Measurements from ENCODE around the gene RAB13.

Gene RAB13

GRCh38 chr1:153933955-153934354 is 52.2 kb downstream of the RAB13 start:
- H3K4me1 ChIP-seq (ENCODE audit: control insufficient read depth, low read depth, low read length): no peaks in the 10 kb centered on the region
- no peak overlapping the region for H2BK120ac ChIP-seq (ENCODE audit: low read depth, low read length)
- H3K36me3 ChIP-seq (ENCODE audit: control insufficient read depth, insufficient read depth, low read length): peaks cover 18% of the 10 kb centered on the region
- no peak overlapping the region for H3K4me2 ChIP-seq (ENCODE audit: low read length)
- H4K5ac ChIP-seq (ENCODE audit: low read length): no peak overlapping the region
- H3K56ac ChIP-seq (ENCODE audit: low read length): no peak overlapping the region
- H3K79me2 ChIP-seq (ENCODE audit: control insufficient read depth, insufficient read depth, low read length): no peaks in the 10 kb centered on the region
- DNase-seq: no peak
- H2AK5ac ChIP-seq (ENCODE audit: low read length): no peak overlapping the region
- H3K4ac ChIP-seq (ENCODE audit: low read depth, low read length): no peak overlapping the region
- no peak overlapping the region for H3K4me3 ChIP-seq (ENCODE audit: low read length)
- no peak overlapping the region for H2BK5ac ChIP-seq (ENCODE audit: low read length)
- no peak overlapping the region for H3K18ac ChIP-seq (ENCODE audit: low read length)
- H3K27ac ChIP-seq (ENCODE audit: low read depth, low read length): no peak overlapping the region
- no peaks in the 10 kb centered on the region for H3K79me1 ChIP-seq (ENCODE audit: low read length)
- H4K8ac ChIP-seq (ENCODE audit: low read depth, low read length): no peak overlapping the region
- H3K9ac ChIP-seq (ENCODE audit: low read length): no peak overlapping the region
- H3K27me3 ChIP-seq (ENCODE audit: insufficient read depth, low read length, poor library complexity): no peaks in the 10 kb centered on the region
- H2BK15ac ChIP-seq (replicated peaks; ENCODE audit: low read depth): no peak overlapping the region
- WGBS (ENCODE audit: extremely low coverage, insufficient coverage, low lambda C conversion rate): no CpG with 5 or more reads among the region's 11 CpGs
- no peak overlapping the region for H3K23ac ChIP-seq (ENCODE audit: low read length)

- DNase-seq: no peak
- Histone ChIP-seq H2AK5ac (ENCODE audit: low read length) (no peak overlapping the region), H2BK120ac (ENCODE audit: low read depth, low read length) (no peak overlapping the region), H3K18ac (ENCODE audit: low read length) (no peak overlapping the region), H2BK5ac (ENCODE audit: low read length) (no peak overlapping the region), H3K23ac (ENCODE audit: low read length) (no peak overlapping the region), H3K4me3 (ENCODE audit: low read length) (no peak overlapping the region), H3K4ac (ENCODE audit: low read depth, low read length) (no peak overlapping the region), H3K27me3 (ENCODE audit: insufficient read depth, low read length, poor library complexity) (no peaks in the 10 kb centered on the region), H3K36me3 (ENCODE audit: control insufficient read depth, insufficient read depth, low read length) (peaks cover 18% of the 10 kb centered on the region), H3K79me2 (ENCODE audit: control insufficient read depth, insufficient read depth, low read length) (no peaks in the 10 kb centered on the region), H3K9ac (ENCODE audit: low read length) (no peak overlapping the region), H3K56ac (ENCODE audit: low read length) (no peak overlapping the region), H4K8ac (ENCODE audit: low read depth, low read length) (no peak overlapping the region), H3K27ac (ENCODE audit: low read depth, low read length) (no peak overlapping the region), H2BK15ac (replicated peaks; ENCODE audit: low read depth) (no peak overlapping the region), H3K79me1 (ENCODE audit: low read length) (no peaks in the 10 kb centered on the region), H4K5ac (ENCODE audit: low read length) (no peak overlapping the region), H3K4me2 (ENCODE audit: low read length) (no peak overlapping the region), H3K4me1 (ENCODE audit: control insufficient read depth, low read depth, low read length) (no peaks in the 10 kb centered on the region)
- WGBS (ENCODE audit: extremely low coverage, insufficient coverage, low lambda C conversion rate): no CpG with 5 or more reads among the region's 14 CpGs
Measured at GRCh38 chr1:153933430-153933829, 52.7 kb downstream of the RAB13 start.

GRCh38 chr1:153932156-153933131 is 53.7 kb downstream of the RAB13 start:
- H2BK15ac ChIP-seq (replicated peaks; ENCODE audit: low read depth): no peak overlapping the region
- no peak overlapping the region for H4K5ac ChIP-seq (ENCODE audit: low read length)
- no peak overlapping the region for H3K18ac ChIP-seq (ENCODE audit: low read length)
- H2BK120ac ChIP-seq (ENCODE audit: low read depth, low read length): no peak overlapping the region
- no peaks in the 10 kb centered on the region for H3K4me1 ChIP-seq (ENCODE audit: control insufficient read depth, low read depth, low read length)
- no peak overlapping the region for H2BK5ac ChIP-seq (ENCODE audit: low read length)
- no peak overlapping the region for H2AK5ac ChIP-seq (ENCODE audit: low read length)
- DNase-seq: no peak
- no peak overlapping the region for H3K27ac ChIP-seq (ENCODE audit: low read depth, low read length)
- H3K27me3 ChIP-seq (ENCODE audit: insufficient read depth, low read length, poor library complexity): no peaks in the 10 kb centered on the region
- H3K23ac ChIP-seq (ENCODE audit: low read length): no peak overlapping the region
- H3K4ac ChIP-seq (ENCODE audit: low read depth, low read length): no peak overlapping the region
- H3K56ac ChIP-seq (ENCODE audit: low read length): no peak overlapping the region
- H4K8ac ChIP-seq (ENCODE audit: low read depth, low read length): no peak overlapping the region
- H3K4me2 ChIP-seq (ENCODE audit: low read length): no peak overlapping the region
- no peak overlapping the region for H3K4me3 ChIP-seq (ENCODE audit: low read length)
- no peaks in the 10 kb centered on the region for H3K79me2 ChIP-seq (ENCODE audit: control insufficient read depth, insufficient read depth, low read length)
- WGBS (ENCODE audit: extremely low coverage, insufficient coverage, low lambda C conversion rate): no CpG with 5 or more reads among the region's 18 CpGs
- H3K9ac ChIP-seq (ENCODE audit: low read length): no peak overlapping the region
- H3K36me3 ChIP-seq (ENCODE audit: control insufficient read depth, insufficient read depth, low read length): peaks cover 14% of the 10 kb centered on the region
- H3K79me1 ChIP-seq (ENCODE audit: low read length): no peaks in the 10 kb centered on the region

Small RNA genes within 50 kb of the gene (small RNA-seq; reads per million reads assigned to genes)
- 2.1 reads per million, percentile 22 among the genes with 10 or more reads in this experiment for gene MIR6737 (ENCODE audit: insufficient read depth)
